Mesodermal cell (in vitro differentiated cells): ENCODE results near the gene PCDH9.

Source experiments
- H3K27ac ChIP-seq: 2 replicates; pipeline ENCODE4 v1.7.0; 2013; ENCODE audit warnings: mild to moderate bottlenecking, low read depth, low read length, moderate library complexity; ENCODE audit not compliant: severe bottlenecking
- H3K36me3 ChIP-seq: 2 replicates; pipeline ENCODE4 v1.7.1; 2013; ENCODE audit warnings: mild to moderate bottlenecking, low read length, moderate library complexity; ENCODE audit not compliant: control insufficient read depth, insufficient read depth
- H3K4me1 ChIP-seq: one replicate; pipeline ENCODE4 v1.7.1; 2013; ENCODE audit warnings: mild to moderate bottlenecking, low read length; ENCODE audit not compliant: insufficient read depth, control insufficient read depth, poor library complexity, severe bottlenecking
- H3K4me3 ChIP-seq: 2 replicates; pipeline ENCODE4 v1.7.0; 2013; ENCODE audit warnings: low read length, control low read depth, mild to moderate bottlenecking; ENCODE audit not compliant: insufficient read depth, poor library complexity, severe bottlenecking; ENCODE audit errors: extremely low read depth
- H3K9me3 ChIP-seq: 2 replicates; pipeline ENCODE4 v1.7.1; 2013; ENCODE audit warnings: mild to moderate bottlenecking, low read length, moderate library complexity; ENCODE audit not compliant: control insufficient read depth
- WGBS, 2 experiments: methylation state at CpG; one replicate each; pipeline ENCODE4 v1.1.5; 2013; ENCODE audit warnings: missing lambda C conversion rate in 2 of 2; ENCODE audit not compliant: insufficient coverage in 2 of 2; 5-methylcytosine and 5-hydroxymethylcytosine counted together

PCDH9 gene

DNA sequence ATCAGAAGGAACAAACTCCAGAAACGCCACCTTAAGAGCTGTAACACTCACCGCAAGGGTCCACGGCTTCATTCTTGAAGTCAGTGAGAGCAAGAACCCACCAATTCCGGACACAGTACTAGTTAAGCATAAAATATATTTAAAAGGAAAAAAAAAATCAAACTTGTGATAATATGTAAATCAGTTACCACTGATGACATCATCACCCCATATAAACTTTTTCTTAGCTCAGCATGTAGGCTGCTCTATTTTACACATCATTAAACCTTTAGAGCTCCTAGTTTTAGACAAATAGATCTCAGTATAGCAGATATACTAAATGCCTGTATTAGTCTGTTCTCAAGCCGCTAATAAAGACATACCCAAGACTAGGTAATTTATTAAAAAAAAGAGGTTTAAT is 668.1 kb downstream of the PCDH9 start:
- Histone ChIP-seq H3K27ac (no peak overlapping the region), H3K36me3 (no peaks in the 10 kb centered on the region), H3K4me1 (peaks cover 5% of the 10 kb centered on the region), H3K9me3 (peaks cover 4% of the 10 kb centered on the region), H3K4me3 (no peak overlapping the region)
- no CpG with 5 or more reads among the region's 5 CpGs for WGBS, 2 experiments

DNA sequence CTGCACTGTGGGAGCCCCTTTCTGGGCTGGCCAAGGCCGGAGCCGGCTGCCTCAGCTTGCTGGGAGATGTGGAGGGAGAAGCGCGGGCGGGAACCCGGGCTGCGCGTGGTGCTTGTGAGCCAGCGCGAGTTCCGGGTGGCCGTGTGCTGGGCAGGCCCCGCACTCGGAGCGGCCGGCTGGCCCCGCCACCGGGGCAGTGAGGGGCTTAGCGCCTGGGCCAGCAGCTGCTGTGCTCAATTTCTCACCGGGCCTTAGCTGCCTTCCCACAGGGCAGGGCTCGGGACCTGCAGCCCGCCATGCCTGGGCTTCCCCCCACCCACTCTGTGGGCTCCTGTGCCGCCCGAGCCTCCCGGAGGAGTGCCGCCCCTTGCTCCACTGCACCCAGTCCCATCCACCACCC is 669.1 kb downstream of the PCDH9 start:
- peaks cover 4% of the 10 kb centered on the region for H3K9me3 ChIP-seq
- H3K27ac ChIP-seq = no peak overlapping the region
- whole genome bisulfite sequencing, 2 experiments = 92 to 94% methylated on average over 7 to 22 of the region's 26 CpGs
- peaks cover 5% of the 10 kb centered on the region for H3K4me1 ChIP-seq
- H3K36me3 ChIP-seq = no peaks in the 10 kb centered on the region
- H3K4me3 ChIP-seq = no peak overlapping the region

- 83% methylated on average over 2 of the region's 3 CpGs; no CpG with 5 or more reads in 1 of the 2 experiments for WGBS, 2 experiments
- Histone ChIP-seq H3K9me3 (peaks cover 4% of the 10 kb centered on the region), H3K4me1 (peaks cover 1% of the 10 kb centered on the region), H3K4me3 (no peak overlapping the region), H3K27ac (no peak overlapping the region), H3K36me3 (no peaks in the 10 kb centered on the region)
Measured at GRCh38 chr13:66560189-66560588, 669.9 kb downstream of the PCDH9 start.

GRCh38 chr13:66559093-66559492 is 671.0 kb downstream of the PCDH9 start:
- Histone ChIP-seq H3K9me3 (peaks cover 4% of the 10 kb centered on the region), H3K27ac (no peak overlapping the region), H3K4me1 (no peaks in the 10 kb centered on the region), H3K36me3 (no peaks in the 10 kb centered on the region), H3K4me3 (no peak overlapping the region)

DNA sequence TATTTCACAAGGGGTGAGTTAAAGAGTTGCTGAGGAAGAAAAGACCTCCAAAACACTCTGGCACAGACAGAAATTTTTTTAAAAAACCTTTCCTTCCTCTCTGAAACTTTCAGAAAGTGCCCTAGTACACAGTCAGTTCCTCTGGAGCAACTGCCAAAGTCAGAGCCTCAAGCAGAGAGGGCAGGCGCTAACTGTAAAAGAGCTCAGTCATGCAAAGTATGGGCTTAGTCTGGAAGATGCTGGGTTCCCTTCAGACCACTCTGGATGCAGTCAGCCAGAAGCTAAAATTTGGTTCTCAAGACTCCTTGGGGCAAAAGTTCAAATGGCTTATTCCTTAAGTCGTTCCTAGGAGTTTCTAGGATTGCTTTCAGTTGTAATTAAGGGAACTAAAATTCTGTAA is 671.6 kb downstream of the PCDH9 start:
- Histone ChIP-seq H3K4me1 (no peaks in the 10 kb centered on the region), H3K4me3 (no peak overlapping the region), H3K36me3 (no peaks in the 10 kb centered on the region), H3K27ac (no peak overlapping the region), H3K9me3 (peaks cover 4% of the 10 kb centered on the region)
- 44 to 80% methylated on average over 1 of the region's 2 CpGs for WGBS, 2 experiments

GRCh38 chr13:66557357-66557756 is 672.8 kb downstream of the PCDH9 start:
- no peak overlapping the region for H3K4me3 ChIP-seq
- no peaks in the 10 kb centered on the region for H3K4me1 ChIP-seq
- H3K36me3 ChIP-seq = no peaks in the 10 kb centered on the region
- no peak overlapping the region for H3K27ac ChIP-seq
- WGBS, 2 experiments = no CpG with 5 or more reads among the region's 3 CpGs
- H3K9me3 ChIP-seq = peaks cover 1% of the 10 kb centered on the region

GRCh38 chr13:66556306-66556705 is 673.8 kb downstream of the PCDH9 start:
- no peak overlapping the region for H3K4me3 ChIP-seq
- no peaks in the 10 kb centered on the region for H3K9me3 ChIP-seq
- H3K36me3 ChIP-seq = no peaks in the 10 kb centered on the region
- no peaks in the 10 kb centered on the region for H3K4me1 ChIP-seq
- H3K27ac ChIP-seq = no peak overlapping the region

- Histone ChIP-seq H3K4me1 (no peaks in the 10 kb centered on the region), H3K9me3 (no peaks in the 10 kb centered on the region), H3K27ac (no peak overlapping the region), H3K36me3 (no peaks in the 10 kb centered on the region), H3K4me3 (no peak overlapping the region)
- no CpG with 5 or more reads among the region's 2 CpGs for WGBS, 2 experiments
Measured at GRCh38 chr13:66553391-66553790, 676.7 kb downstream of the PCDH9 start.

DNA sequence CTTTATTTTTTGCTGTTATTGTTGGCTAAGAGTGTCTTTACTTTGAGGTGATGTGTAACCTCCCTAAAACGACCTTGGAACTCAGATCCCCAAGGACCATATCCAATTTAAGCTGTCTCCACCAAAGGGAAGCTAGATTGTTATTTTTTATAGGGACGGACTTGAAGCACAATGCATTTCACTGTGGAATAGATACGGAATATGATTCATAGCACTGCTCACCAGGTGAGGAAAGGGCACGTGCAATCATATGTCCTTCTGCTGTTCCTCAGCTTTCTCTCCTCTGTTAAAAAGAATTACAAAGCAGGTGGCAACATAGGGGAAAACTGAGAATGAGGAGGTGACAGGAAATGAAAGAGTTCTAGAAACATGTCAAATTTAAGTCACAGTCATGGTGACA is 679.0 kb downstream of the PCDH9 start:
- WGBS, 2 experiments = 94 to 100% methylated on average over 2 to 3 of the region's 4 CpGs

GRCh38 chr13:66547685-66548084 is 682.5 kb downstream of the PCDH9 start:
- no CpG with 5 or more reads among the region's 4 CpGs for WGBS, 2 experiments
- no peaks in the 10 kb centered on the region for H3K4me1 ChIP-seq
- no peak overlapping the region for H3K27ac ChIP-seq
- no peak overlapping the region for H3K4me3 ChIP-seq
- H3K36me3 ChIP-seq = no peaks in the 10 kb centered on the region
- H3K9me3 ChIP-seq = no peaks in the 10 kb centered on the region

More for the DNA sequence above, 679.0 kb downstream of the PCDH9 start:
- H3K4me3 ChIP-seq = no peak overlapping the region
- no peak overlapping the region for H3K27ac ChIP-seq
- no peaks in the 10 kb centered on the region for H3K9me3 ChIP-seq
- no peaks in the 10 kb centered on the region for H3K4me1 ChIP-seq
- no peaks in the 10 kb centered on the region for H3K36me3 ChIP-seq

DNA sequence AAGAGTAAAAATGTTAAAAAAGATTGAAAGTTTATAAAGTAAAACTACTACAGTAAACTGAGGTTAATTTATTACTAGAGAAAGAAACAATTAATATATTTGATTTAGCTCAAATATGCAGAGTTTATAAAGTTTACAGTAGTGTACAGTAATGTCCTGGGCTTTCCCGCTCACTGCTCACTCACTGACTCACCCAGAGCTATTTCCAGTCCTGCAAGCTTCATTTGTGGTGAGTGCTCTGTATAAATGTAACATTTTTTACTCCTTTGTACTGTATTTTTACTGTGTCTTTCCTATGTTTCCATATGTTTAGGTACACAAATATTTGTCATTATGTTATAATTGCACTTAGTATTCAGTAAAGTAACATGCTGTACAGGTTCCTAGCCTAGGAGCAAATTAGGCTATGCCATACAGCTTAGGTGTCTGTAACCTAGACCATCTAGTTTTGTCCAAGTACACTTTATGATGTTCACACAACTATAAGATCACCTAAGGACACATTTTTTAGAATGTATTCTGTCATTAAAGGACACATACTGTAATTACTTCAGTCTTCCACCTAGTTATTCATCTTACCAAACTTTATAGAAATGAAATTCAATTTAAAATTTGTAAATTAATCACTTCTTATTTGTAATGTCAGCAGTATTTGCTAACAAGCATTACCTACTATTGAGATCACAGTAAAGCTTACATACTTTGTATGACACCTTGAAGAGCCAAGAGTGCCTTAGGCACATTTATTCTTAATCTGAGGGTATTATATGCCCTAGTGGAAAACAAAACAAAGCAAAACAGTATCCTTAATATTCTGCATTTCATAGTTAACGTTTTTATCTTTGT is 683.4 kb downstream of the PCDH9 start:
- no peak overlapping the region for H3K27ac ChIP-seq
- WGBS, 2 experiments = no CpG with 5 or more reads among the region's 2 CpGs
- no peaks in the 10 kb centered on the region for H3K36me3 ChIP-seq
- no peaks in the 10 kb centered on the region for H3K4me1 ChIP-seq
- no peaks in the 10 kb centered on the region for H3K9me3 ChIP-seq
- no peak overlapping the region for H3K4me3 ChIP-seq
